CD14-positive monocyte (primary cell): ENCODE measurements around the gene TSHZ3. TPM values are rescaled to one million over a fixed set of nuclear protein-coding genes. Genes with fewer than 3 reads are reported as not detected.

Source experiments
- DNase-seq, 3 donors: peaks; one replicate each; pipeline ENCODE4 v3.0.0-alpha.2; 2011 to 2022
- H2AFZ ChIP-seq: 2 replicates; pipeline ENCODE4 v1.6.0; 2012; ENCODE audit warnings: mild to moderate bottlenecking, low read depth, low read length, inconsistent platforms; ENCODE audit not compliant: insufficient read depth, poor library complexity, severe bottlenecking
- H3K27ac ChIP-seq, 2 donors: 1 replicate in 1 of 2; 2 replicates in 1 of 2; pipeline ENCODE4 v1.5.1; 2012 to 2013; ENCODE audit warnings: low read length in 2 of 2, control low read depth in 1 of 2, inconsistent platforms in 1 of 2, low read depth in 1 of 2, mild to moderate bottlenecking in 1 of 2
- H3K27me3 ChIP-seq, 2 donors: one replicate each; pipeline versions ENCODE4 v1.6.0 to v1.6.1; 2011 to 2013; ENCODE audit warnings: low read length in 2 of 2; ENCODE audit not compliant: control insufficient read depth in 2 of 2, insufficient read depth in 2 of 2
- H3K36me3 ChIP-seq, 2 donors: replicated peaks in 1 of 2; 1 replicate in 1 of 2; 2 replicates in 1 of 2; pipeline versions ENCODE4 v1.5.1 to v1.6.1; 2012 to 2013; ENCODE audit warnings: low read length in 2 of 2, control low read depth in 1 of 2, inconsistent platforms in 1 of 2, mild to moderate bottlenecking in 1 of 2; ENCODE audit not compliant: insufficient read depth in 2 of 2, control insufficient read depth in 1 of 2
- H3K4me1 ChIP-seq, 2 donors: 1 replicate in 1 of 2; 2 replicates in 1 of 2; pipeline versions ENCODE4 v1.5.1 to v1.6.1; 2012 to 2013; ENCODE audit warnings: low read length in 2 of 2, control low read depth in 1 of 2, inconsistent platforms in 1 of 2, mild to moderate bottlenecking in 1 of 2, moderate library complexity in 1 of 2; ENCODE audit not compliant: insufficient read depth in 2 of 2, control insufficient read depth in 1 of 2
- H3K4me2 ChIP-seq: replicated peaks from 2 replicates; pipeline ENCODE3; 2012; ENCODE audit warnings: low read length, moderate library complexity, mild to moderate bottlenecking; ENCODE audit not compliant: poor library complexity, severe bottlenecking; ENCODE audit errors: extremely low read depth
- H3K4me3 ChIP-seq, 3 experiments: fragments of 200-600 bp in 1 of 3; sonication (generic) in 1 of 3; replicated peaks in 1 of 3; 1 replicate in 2 of 3; 2 replicates in 1 of 3; pipeline ENCODE4 v1.5.1; 2011 to 2013; ENCODE audit warnings: low read length in 3 of 3, mild to moderate bottlenecking in 3 of 3, control low read depth in 2 of 3, low read depth in 2 of 3, inconsistent platforms in 1 of 3, moderate library complexity in 1 of 3
- H3K79me2 ChIP-seq: 2 replicates; pipeline ENCODE4 v1.6.0; 2012; ENCODE audit warnings: mild to moderate bottlenecking, control low read depth, inconsistent platforms, low read length, moderate library complexity; ENCODE audit not compliant: insufficient read depth
- H3K9ac ChIP-seq: 2 replicates; pipeline ENCODE4 v1.6.0; 2017; ENCODE audit warnings: low read length, mild to moderate bottlenecking; ENCODE audit not compliant: insufficient read depth, poor library complexity, severe bottlenecking
- H3K9me3 ChIP-seq, 2 donors: replicated peaks in 1 of 2; 1 replicate in 1 of 2; 2 replicates in 1 of 2; pipeline versions ENCODE4 v1.5.1 to v1.6.1; 2012 to 2013; ENCODE audit warnings: low read length in 2 of 2, control low read depth in 1 of 2; ENCODE audit not compliant: control insufficient read depth in 1 of 2, insufficient read depth in 1 of 2
- H4K20me1 ChIP-seq: 2 replicates; pipeline ENCODE4 v1.6.0; 2012; ENCODE audit warnings: mild to moderate bottlenecking, low read length, control low read depth, moderate library complexity; ENCODE audit not compliant: insufficient read depth
- H3K27ac Mint-ChIP-seq, 7 donors: one replicate each; pipeline ENCODE4 v1.8.0; 2020; ENCODE audit warnings: mild to moderate bottlenecking in 7 of 7, mixed read lengths in 7 of 7, moderate library complexity in 6 of 7, inconsistent platforms in 2 of 7
- H3K27me3 Mint-ChIP-seq, 3 donors: one replicate each; pipeline ENCODE4 v1.8.0; 2021 to 2022; ENCODE audit warnings: low read depth in 3 of 3, mild to moderate bottlenecking in 3 of 3, mixed read lengths in 3 of 3, moderate library complexity in 3 of 3, inconsistent platforms in 1 of 3
- H3K36me3 Mint-ChIP-seq, 2 donors: one replicate each; pipeline ENCODE4 v1.8.0; 2020; ENCODE audit warnings: mixed read lengths in 2 of 2, inconsistent platforms in 1 of 2, mild to moderate bottlenecking in 1 of 2
- H3K4me1 Mint-ChIP-seq: one replicate; pipeline ENCODE4 v1.8.0; 2020; ENCODE audit warnings: mild to moderate bottlenecking, mixed read lengths
- H3K4me3 Mint-ChIP-seq, 2 donors: one replicate each; pipeline ENCODE4 v1.8.0; 2020; ENCODE audit warnings: mild to moderate bottlenecking in 2 of 2, mixed read lengths in 2 of 2, moderate library complexity in 1 of 2
- H3K9me3 Mint-ChIP-seq, 7 donors: one replicate each; pipeline ENCODE4 v1.8.0; 2020 to 2022; ENCODE audit warnings: mixed read lengths in 7 of 7, mild to moderate bottlenecking in 6 of 7, moderate library complexity in 6 of 7, inconsistent platforms in 2 of 7
- WGBS: methylation state at CpG from one replicate; pipeline ENCODE4 v1.1.5; 2013; ENCODE audit warnings: missing lambda C conversion rate; ENCODE audit not compliant: insufficient coverage; 5-methylcytosine and 5-hydroxymethylcytosine counted together
- intact Hi-C, 2 donors: fragments of 100-400 bp; cut with micrococcal nuclease; formaldehyde crosslinking; loops; one replicate each; pipeline versions ENCODE4 v1.15.0 to v1.15.1; 2023
- polyA plus RNA-seq, 3 donors: library from polyadenylated mRNA; depleted of rRNA in 1 of 3; unstranded in 2 of 3; stranded (reverse) in 1 of 3; fragments of 300-500 nt in 2 of 3; fragments of >200 nt in 1 of 3; fragmentation: Illumina TruSeq in 2 of 3; gene quantifications; 1 replicate in 2 of 3; 2 replicates in 1 of 3; pipeline ENCODE4 v1.2.3, GENCODE V29; 2012 to 2021
- TF ChIP-seq, protein P1 (sequence below): fragments of 200-600 bp; IDR thresholded peaks from one replicate; pipeline ENCODE4 v1.8.0; 2022; ENCODE audit warnings: antibody characterized with exemption, mild to moderate bottlenecking

Gene TSHZ3
- polyA plus RNA-seq, 3 donors = 2.3 to 5.8 (median 3.3) TPM

DNA sequence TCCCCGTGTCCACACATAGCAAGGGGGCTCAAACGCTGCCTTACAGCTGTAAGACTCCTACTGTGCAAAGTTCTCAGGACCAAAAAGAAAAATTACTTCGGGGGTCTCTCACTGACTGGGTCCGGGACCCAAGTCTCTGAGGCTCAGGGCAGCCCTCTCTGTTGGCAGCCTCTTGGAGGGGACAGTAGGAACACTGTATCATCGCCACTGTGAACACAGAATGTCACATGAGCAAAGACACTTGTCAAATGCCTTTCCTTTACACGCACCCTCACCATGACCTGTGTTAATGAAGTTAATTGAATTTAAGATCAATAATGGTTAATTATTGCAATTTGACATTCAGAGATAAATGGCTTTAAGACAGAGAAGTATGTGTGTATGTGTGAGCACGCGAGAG, 49.6 kb downstream of the TSHZ3 start:
- peaks cover 10 to 11% of the 10 kb centered on the region in 2 donors for H3K4me1 ChIP-seq
- intact Hi-C loops = no loop called here
- peaks cover 0 to 6% (median 0%) of the 10 kb centered on the region in 3 donors for H3K27me3 Mint-ChIP-seq
- no peak overlapping the region for H3K9ac ChIP-seq
- peaks cover 12 to 30% of the 10 kb centered on the region in 2 donors for H3K36me3 Mint-ChIP-seq
- no peak for DNase-seq
- no peak overlapping the region for H3K4me3 ChIP-seq
- H3K9me3 Mint-ChIP-seq = peaks cover 0 to 3% (median 0%) of the 10 kb centered on the region in 7 donors
- no peak overlapping the region for H3K27ac Mint-ChIP-seq
- peaks cover 17% of the 10 kb centered on the region for H3K4me1 Mint-ChIP-seq
- peaks cover 4 to 7% of the 10 kb centered on the region in 2 donors for H3K36me3 ChIP-seq
- peaks cover 63% of the 10 kb centered on the region for H3K79me2 ChIP-seq
- TF ChIP-seq, protein P1, sequence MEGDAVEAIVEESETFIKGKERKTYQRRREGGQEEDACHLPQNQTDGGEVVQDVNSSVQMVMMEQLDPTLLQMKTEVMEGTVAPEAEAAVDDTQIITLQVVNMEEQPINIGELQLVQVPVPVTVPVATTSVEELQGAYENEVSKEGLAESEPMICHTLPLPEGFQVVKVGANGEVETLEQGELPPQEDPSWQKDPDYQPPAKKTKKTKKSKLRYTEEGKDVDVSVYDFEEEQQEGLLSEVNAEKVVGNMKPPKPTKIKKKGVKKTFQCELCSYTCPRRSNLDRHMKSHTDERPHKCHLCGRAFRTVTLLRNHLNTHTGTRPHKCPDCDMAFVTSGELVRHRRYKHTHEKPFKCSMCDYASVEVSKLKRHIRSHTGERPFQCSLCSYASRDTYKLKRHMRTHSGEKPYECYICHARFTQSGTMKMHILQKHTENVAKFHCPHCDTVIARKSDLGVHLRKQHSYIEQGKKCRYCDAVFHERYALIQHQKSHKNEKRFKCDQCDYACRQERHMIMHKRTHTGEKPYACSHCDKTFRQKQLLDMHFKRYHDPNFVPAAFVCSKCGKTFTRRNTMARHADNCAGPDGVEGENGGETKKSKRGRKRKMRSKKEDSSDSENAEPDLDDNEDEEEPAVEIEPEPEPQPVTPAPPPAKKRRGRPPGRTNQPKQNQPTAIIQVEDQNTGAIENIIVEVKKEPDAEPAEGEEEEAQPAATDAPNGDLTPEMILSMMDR = no peak
- H2AFZ ChIP-seq = no peak overlapping the region
- H3K4me2 ChIP-seq = no peak overlapping the region
- H3K27me3 ChIP-seq = no peaks in the 10 kb centered on the region
- H3K4me3 Mint-ChIP-seq = no peak overlapping the region
- no peaks in the 10 kb centered on the region for H3K9me3 ChIP-seq
- WGBS = 97% methylated on average over 3 of the region's 8 CpGs
- peaks cover 65% of the 10 kb centered on the region for H4K20me1 ChIP-seq
- H3K27ac ChIP-seq = no peak overlapping the region

DNA sequence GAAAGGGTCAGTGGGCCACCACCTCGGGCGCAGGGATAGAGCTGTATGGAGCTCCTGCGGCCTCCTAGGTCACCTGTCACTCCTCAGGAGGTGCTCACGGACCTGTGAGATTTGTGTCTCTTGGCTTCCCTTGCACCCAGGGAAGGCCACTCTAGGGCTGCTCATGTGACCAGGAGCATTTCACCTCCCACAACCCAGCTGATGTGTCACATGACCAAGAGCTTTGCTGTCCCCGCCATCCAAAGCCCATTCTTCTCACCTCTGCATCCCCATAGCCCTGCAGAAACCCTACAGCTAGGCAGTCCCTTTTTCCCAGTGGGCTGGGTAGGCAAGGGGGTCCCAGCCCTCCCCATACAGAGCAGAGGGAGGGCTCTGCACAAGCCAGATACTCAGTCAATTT, 51.2 kb downstream of the TSHZ3 start:
- WGBS = 75% methylated on average over 4 of the region's 5 CpGs
- H3K36me3 Mint-ChIP-seq = peaks cover 13 to 25% of the 10 kb centered on the region in 2 donors
- H3K27ac Mint-ChIP-seq = peak overlapping the region in 1 of 7 donors; percentile 23
- peaks cover 0 to 6% (median 2%) of the 10 kb centered on the region in 3 donors for H3K27me3 Mint-ChIP-seq
- H3K9me3 Mint-ChIP-seq = peaks cover 0 to 3% (median 0%) of the 10 kb centered on the region in 7 donors
- H3K27ac ChIP-seq = no peak overlapping the region
- H3K27me3 ChIP-seq = no peaks in the 10 kb centered on the region
- no peak overlapping the region for H3K4me3 ChIP-seq
- TF ChIP-seq, protein P1 = no peak
- peaks cover 78% of the 10 kb centered on the region for H4K20me1 ChIP-seq
- H3K9me3 ChIP-seq = no peaks in the 10 kb centered on the region
- H3K4me3 Mint-ChIP-seq = no peak overlapping the region
- H2AFZ ChIP-seq = no peak overlapping the region
- no peaks in the 10 kb centered on the region for H3K4me1 ChIP-seq
- no peak overlapping the region for H3K9ac ChIP-seq
- H3K79me2 ChIP-seq = peaks cover 48% of the 10 kb centered on the region
- no peak overlapping the region for H3K4me2 ChIP-seq
- intact Hi-C loops = no loop called here
- H3K4me1 Mint-ChIP-seq = peaks cover 6% of the 10 kb centered on the region
- no peak for DNase-seq
- H3K36me3 ChIP-seq = peaks cover 4 to 7% of the 10 kb centered on the region in 2 donors
